KMS-11 (cell line): Measurements from ENCODE around the gene AOPEP.

Experiments
- H2AFZ ChIP-seq: fragments of 200-600 bp; sonication (generic); 2 replicates; pipeline ENCODE4 v1.6.1; 2016; ENCODE audit warnings: antibody characterized with exemption, mixed run types, low read depth
- H3K27ac ChIP-seq: fragments of 200-600 bp; sonication (generic); 2 replicates; pipeline ENCODE4 v1.6.1; 2016; ENCODE audit warnings: mild to moderate bottlenecking, mixed run types
- H3K27me3 ChIP-seq: fragments of 200-600 bp; sonication (generic); 2 replicates; pipeline ENCODE4 v1.6.1; 2017; ENCODE audit warnings: mild to moderate bottlenecking, low read depth, mixed run types, moderate library complexity; ENCODE audit not compliant: insufficient read depth
- H3K36me3 ChIP-seq: fragments of 200-600 bp; sonication (generic); 2 replicates; pipeline ENCODE4 v1.6.1; 2017; ENCODE audit warnings: mild to moderate bottlenecking, mixed run types; ENCODE audit not compliant: insufficient read depth
- H3K4me1 ChIP-seq: fragments of 200-600 bp; sonication (generic); 2 replicates; pipeline ENCODE4 v1.6.1; 2016; ENCODE audit warnings: mild to moderate bottlenecking, low read depth, mixed run types; ENCODE audit not compliant: poor library complexity, severe bottlenecking
- H3K4me2 ChIP-seq: fragments of 200-600 bp; sonication (generic); 2 replicates; pipeline ENCODE4 v1.7.0; 2016; ENCODE audit warnings: mild to moderate bottlenecking, mixed run types
- H3K4me3 ChIP-seq: fragments of 200-600 bp; sonication (generic); IDR thresholded peaks from 2 replicates; pipeline ENCODE4 v1.6.1; 2017; ENCODE audit warnings: low read depth, low read length, mixed read lengths; ENCODE audit not compliant: insufficient read depth
- H3K79me2 ChIP-seq: fragments of 200-600 bp; sonication (generic); 2 replicates; pipeline ENCODE4 v1.6.1; 2016; ENCODE audit warnings: low read depth, mixed run types; ENCODE audit not compliant: insufficient read depth
- H3K9ac ChIP-seq: fragments of 200-600 bp; sonication (generic); 2 replicates; pipeline ENCODE4 v1.6.1; 2016; ENCODE audit warnings: mild to moderate bottlenecking, mixed run types
- H4K20me1 ChIP-seq: fragments of 200-600 bp; sonication (generic); 2 replicates; pipeline ENCODE4 v1.6.1; 2016; ENCODE audit warnings: mild to moderate bottlenecking, mixed run types; ENCODE audit not compliant: insufficient read depth
- CTCF ChIP-seq: fragments of 200-600 bp; sonication (generic); conservative IDR thresholded peaks from 2 replicates; pipeline ENCODE4 v1.6.1; 2017; ENCODE audit warnings: low read depth, mild to moderate bottlenecking, antibody characterized with exemption, low read length, moderate library complexity, mixed read lengths

AOPEP gene

GRCh38 chr9:94771096-94771495, 44.6 kb downstream of the AOPEP start:
- Histone ChIP-seq H4K20me1 (no peaks in the 10 kb centered on the region), H3K36me3 (no peaks in the 10 kb centered on the region), H3K79me2 (no peaks in the 10 kb centered on the region), H3K4me1 (no peaks in the 10 kb centered on the region), H2AFZ (no peak overlapping the region), H3K27me3 (no peaks in the 10 kb centered on the region), H3K9ac (no peak overlapping the region), H3K4me2 (no peak overlapping the region), H3K27ac (no peak overlapping the region), H3K4me3 (no peak overlapping the region)
- no peak for TF ChIP-seq CTCF

GRCh38 chr9:94772144-94772543, 45.6 kb downstream of the AOPEP start:
- Histone ChIP-seq H3K4me3 (no peak overlapping the region), H3K27ac (no peak overlapping the region), H3K79me2 (no peaks in the 10 kb centered on the region), H3K4me2 (no peak overlapping the region), H3K9ac (no peak overlapping the region), H3K27me3 (no peaks in the 10 kb centered on the region), H2AFZ (no peak overlapping the region), H3K36me3 (no peaks in the 10 kb centered on the region), H3K4me1 (no peaks in the 10 kb centered on the region), H4K20me1 (no peaks in the 10 kb centered on the region)
- TF ChIP-seq CTCF = no peak

- Histone ChIP-seq H3K27me3 (no peaks in the 10 kb centered on the region), H3K4me3 (no peak overlapping the region), H3K9ac (no peak overlapping the region), H3K4me2 (no peak overlapping the region), H3K36me3 (no peaks in the 10 kb centered on the region), H4K20me1 (no peaks in the 10 kb centered on the region), H3K27ac (no peak overlapping the region), H2AFZ (no peak overlapping the region), H3K4me1 (no peaks in the 10 kb centered on the region), H3K79me2 (no peaks in the 10 kb centered on the region)
- TF ChIP-seq CTCF = no peak
Measured at GRCh38 chr9:94772639-94773303, 46.3 kb downstream of the AOPEP start.

- Histone ChIP-seq H4K20me1 (no peaks in the 10 kb centered on the region), H3K4me1 (no peaks in the 10 kb centered on the region), H3K4me3 (no peak overlapping the region), H3K9ac (no peak overlapping the region), H3K79me2 (no peaks in the 10 kb centered on the region), H3K4me2 (no peak overlapping the region), H2AFZ (no peak overlapping the region), H3K27ac (no peak overlapping the region), H3K36me3 (no peaks in the 10 kb centered on the region), H3K27me3 (no peaks in the 10 kb centered on the region)
- TF ChIP-seq CTCF = no peak
Measured at GRCh38 chr9:94773655-94774054, 47.2 kb downstream of the AOPEP start.
